Epithelial cell of esophagus (primary cell): ENCODE data around the gene DISP3.
A peak's percentile ranks its signal among the peaks of the same experiment; 100 is the strongest.

Experiments
- DNase-seq: peaks from one replicate; pipeline ENCODE4 v3.0.0; 2010; ENCODE audit warnings: low read depth
- H3K4me3 ChIP-seq: 2 replicates; pipeline ENCODE4 v1.5.1; 2011; ENCODE audit warnings: mild to moderate bottlenecking, low read length, control low read depth
- CTCF ChIP-seq: IDR thresholded peaks from 2 replicates; pipeline ENCODE4 v1.5.1; 2011; ENCODE audit warnings: low read depth, mild to moderate bottlenecking, low read length, control low read depth, inconsistent platforms; ENCODE audit not compliant: insufficient read depth; ENCODE audit errors: missing control alignments

The DISP3 gene

GRCh38 chr1:11558871-11559590 lies 80.1 kb downstream of the DISP3 start:
- TF ChIP-seq CTCF = no peak
- DNase-seq = peak; percentile 81

GRCh38 chr1:11559591-11559970 lies 80.6 kb downstream of the DISP3 start:
- no peak for DNase-seq
- TF ChIP-seq CTCF = no peak
- no peak overlapping the region for H3K4me3 ChIP-seq

More at GRCh38 chr1:11558871-11559590, 80.1 kb downstream of the DISP3 start:
- no peak overlapping the region for H3K4me3 ChIP-seq

- DNase-seq = no peak
- no peak overlapping the region for H3K4me3 ChIP-seq
- no peak for TF ChIP-seq CTCF
These were observed 81.1 kb downstream of the DISP3 start for GRCh38 chr1:11560061-11560460.

GRCh38 chr1:11561740-11562139 lies 82.8 kb downstream of the DISP3 start:
- no peak for TF ChIP-seq CTCF

GRCh38 chr1:11562664-11563063 lies 83.7 kb downstream of the DISP3 start:
- H3K4me3 ChIP-seq = no peak overlapping the region
- no peak for TF ChIP-seq CTCF
- no peak for DNase-seq

More at GRCh38 chr1:11561740-11562139, 82.8 kb downstream of the DISP3 start:
- DNase-seq = no peak
- H3K4me3 ChIP-seq = no peak overlapping the region

GRCh38 chr1:11563560-11564069 lies 84.7 kb downstream of the DISP3 start:
- no peak for TF ChIP-seq CTCF
- H3K4me3 ChIP-seq = no peak overlapping the region
- peak; percentile 85 for DNase-seq

GRCh38 chr1:11564237-11564636 lies 85.3 kb downstream of the DISP3 start:
- no peak for DNase-seq
- no peak for TF ChIP-seq CTCF
- no peak overlapping the region for H3K4me3 ChIP-seq
